IPS-11a (cell line): ENCODE data around the gene GABRA5.
"Not testable (repeated sequence)": the region's sequence is repeated elsewhere in the genome, so short reads cannot be mapped to it uniquely, and the experiment has no call there.

ENCODE experiments used
- H3K4me3 ChIP-seq: one replicate; pipeline ENCODE4 v1.5.1; 2013; ENCODE audit warnings: low read depth, low read length, control low read depth

Gene GABRA5

DNA sequence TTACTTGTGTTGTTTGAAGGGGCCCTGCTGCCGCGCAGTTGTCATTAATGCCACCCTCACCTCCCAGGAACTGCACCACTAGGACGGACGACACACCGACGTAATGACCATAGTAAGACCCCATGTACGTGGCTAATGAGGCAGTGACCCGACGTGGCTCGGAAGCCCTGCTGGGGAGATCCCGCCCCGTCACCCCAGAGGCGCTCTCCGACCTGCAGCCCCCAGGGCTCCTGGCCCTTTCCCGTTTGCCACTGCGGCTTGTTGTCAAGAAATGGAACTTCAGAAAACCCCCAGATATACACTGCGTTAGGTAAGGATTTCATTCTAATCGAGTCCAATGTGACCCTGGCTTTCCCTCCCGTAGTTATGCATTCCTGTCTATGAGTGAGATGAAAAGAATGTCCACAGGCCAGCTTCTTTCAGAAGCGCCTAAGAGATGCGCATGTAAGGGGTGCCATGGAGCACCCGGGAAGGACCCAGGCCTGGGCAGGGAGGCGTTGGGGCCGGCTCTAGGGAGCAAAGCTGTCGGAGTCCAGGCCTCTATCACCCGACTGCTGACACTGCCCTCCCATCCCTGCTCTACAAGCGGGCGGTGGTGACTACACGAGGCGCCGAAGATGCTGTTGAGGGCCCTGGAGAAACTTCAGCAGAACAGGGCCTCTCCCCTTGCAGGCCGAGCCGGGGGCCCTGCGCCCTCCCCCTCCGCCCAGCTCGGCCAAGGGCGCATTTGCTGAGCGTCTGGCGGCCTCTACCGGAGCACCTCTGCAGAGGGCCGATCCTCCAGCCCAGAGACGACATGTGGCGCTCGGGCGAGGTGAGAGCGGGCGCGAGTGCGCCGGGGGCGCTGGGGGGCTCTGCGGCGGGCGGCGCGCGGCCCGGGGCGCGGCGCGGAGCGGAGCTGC, at the start of gene GABRA5:
TSS of gene GABRA5 (plus strand) at position 765 of the 902 bp plus-strand sequence. CDS start 2,187 bp downstream, outside the sequence.
- peak within 1 kb of the TSS; percentile 35 for H3K4me3 ChIP-seq

DNA sequence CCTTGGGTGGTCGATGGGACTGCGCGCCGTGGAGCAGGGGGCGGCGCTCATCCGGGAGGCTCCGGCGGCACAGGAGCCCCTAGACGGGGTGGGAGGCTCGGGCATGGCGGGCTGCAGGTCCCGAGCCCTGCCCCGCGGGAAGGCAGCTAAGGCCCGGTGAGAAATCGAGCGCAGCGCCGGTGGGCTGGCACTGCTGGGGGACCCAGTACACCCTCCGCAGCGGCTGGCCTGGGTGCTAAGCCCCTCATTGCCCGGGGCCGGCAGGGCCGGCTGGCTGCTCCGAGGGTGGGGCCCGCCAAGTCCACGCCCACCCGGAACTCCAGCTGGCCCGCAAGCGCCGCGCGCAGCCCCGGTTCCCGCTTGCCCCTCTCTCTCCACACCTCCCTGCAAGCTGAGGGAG, 35.7 kb upstream of the GABRA5 start:
- H3K4me3 ChIP-seq, result not testable (repeated sequence)

DNA sequence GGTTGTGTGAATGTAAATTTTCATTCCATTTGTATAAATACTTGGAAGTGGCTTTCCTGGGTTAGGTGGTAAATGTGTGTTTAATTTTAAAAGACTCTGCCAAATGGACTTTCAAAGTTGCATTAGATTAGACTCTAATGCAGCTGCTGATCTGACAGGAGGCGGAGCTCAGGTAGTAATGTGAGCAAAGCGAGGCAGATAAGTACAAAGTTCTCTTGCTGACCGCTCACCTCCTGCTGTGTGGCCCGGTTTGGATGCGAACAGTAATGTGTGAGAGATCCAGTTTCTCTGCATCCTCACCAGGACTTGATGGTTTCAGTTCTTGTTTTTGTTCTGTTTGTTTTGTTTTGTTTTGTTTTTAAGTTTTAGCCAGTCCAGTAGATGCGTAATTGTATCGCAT, 34.9 kb upstream of the GABRA5 start:
- no peak overlapping the region for H3K4me3 ChIP-seq

DNA sequence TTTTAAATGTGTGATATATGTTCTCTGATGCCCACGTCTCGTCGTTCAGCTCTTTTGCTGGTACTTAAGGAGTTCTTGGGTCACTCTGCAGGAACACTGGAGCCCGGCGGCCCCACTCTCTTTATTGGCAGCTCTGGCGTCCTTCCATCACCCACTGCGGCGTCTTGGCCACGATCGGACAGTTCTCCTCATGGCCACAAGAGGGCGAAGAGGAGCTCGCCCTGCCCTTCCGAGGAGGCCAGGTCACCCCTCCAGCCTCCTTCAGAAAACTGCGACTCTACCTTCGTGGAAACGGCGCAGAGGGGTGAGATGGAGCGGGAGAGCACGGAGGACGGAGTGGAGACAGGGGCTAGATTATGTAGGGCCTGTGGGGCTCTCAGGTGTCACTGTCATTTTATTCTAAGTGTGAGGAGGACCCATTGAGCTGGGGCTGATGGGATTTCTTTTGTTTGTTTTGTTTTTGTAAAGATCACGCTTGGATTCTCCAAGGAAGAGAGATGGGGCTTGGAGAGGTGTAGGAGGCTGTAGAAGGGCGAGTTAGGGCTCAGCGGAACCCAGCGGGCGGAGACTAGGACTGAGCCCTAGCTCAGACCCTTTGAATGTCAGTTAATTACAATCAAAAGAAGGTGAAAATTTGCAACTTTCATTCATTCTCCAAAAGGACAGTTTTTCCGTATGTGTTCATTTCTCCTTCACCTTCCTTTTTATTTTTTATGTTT, 28.0 kb upstream of the GABRA5 start:
- H3K4me3 ChIP-seq, result peak overlapping the region; percentile 18

DNA sequence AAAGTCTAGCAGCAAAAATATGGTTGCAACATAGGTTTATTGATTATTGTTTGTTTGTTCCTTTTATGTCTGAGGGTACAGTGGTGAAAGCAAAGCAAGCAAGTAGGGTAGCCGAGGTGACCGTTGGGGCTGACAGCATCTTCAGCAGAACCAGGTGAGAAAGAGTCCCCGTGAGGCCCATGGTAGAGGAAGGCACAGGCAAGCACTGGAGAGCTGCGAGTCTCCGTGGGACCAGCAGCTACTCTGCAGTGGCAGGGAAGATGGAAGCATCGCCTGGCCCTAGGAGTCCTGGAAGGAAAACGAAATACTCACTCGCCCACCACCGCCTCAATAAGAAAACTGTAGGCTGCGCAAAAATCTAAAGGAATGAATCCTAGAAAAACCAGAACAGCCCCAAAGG, 25.3 kb upstream of the GABRA5 start:
- H3K4me3 ChIP-seq, result no peak overlapping the region

DNA sequence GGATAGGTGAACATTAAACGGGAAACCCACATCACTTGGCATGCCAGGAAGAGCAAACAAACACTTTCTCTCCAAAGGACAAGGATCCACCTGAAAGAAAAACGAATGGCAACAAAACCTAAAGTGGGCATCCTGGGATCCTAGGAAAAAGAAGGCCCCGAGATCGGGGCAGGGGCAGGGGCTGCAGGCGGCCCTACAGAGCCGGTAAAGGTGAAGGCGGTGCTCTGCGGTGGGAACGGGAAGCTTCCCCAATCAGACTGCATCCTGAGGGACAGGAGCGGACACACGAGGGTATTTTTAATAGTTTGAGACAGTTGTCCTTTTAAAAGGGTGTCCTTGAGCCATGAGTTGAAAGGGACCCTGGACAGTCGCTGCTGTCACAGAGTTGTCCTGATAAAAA, 24.9 kb upstream of the GABRA5 start:
- no peak overlapping the region for H3K4me3 ChIP-seq

DNA sequence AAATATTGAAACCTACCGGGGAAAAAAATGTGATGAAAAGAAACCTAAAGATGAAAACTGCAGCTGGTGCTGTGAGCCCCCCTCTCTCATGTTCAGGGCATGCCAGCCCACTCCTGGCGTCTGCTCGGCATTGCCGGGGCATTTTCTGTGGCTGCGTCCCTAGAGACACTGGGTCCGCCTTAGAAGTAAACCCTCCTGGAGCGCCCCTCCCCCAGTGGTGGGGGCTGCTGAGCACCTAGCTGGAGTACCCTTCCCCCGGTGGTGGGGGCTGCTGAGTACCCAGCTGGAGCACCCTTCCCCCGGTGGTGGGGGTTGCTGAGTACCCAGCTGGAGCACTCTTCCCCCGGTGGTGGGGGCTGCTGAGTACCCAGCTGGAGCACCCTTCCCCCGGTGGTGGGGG, 24.5 kb upstream of the GABRA5 start:
- no peak overlapping the region for H3K4me3 ChIP-seq

DNA sequence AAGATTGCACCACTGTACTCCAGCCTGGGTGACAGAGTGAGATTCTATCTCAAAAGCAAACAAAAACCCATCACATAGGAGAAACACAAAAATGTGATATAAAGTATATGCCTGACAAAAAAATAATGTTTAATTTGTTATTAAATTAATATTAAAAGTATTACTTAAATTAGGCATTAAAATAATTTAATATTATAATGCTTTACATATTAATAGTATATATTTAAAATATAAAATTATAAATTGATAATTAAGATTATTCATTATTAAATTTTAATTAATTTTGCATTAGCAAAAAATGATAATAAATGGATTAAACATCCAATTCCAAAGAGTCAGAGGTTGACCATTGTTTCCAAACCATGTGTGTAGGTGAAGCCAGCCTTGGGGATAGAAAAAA, 22.0 kb upstream of the GABRA5 start:
- no peak overlapping the region for H3K4me3 ChIP-seq

DNA sequence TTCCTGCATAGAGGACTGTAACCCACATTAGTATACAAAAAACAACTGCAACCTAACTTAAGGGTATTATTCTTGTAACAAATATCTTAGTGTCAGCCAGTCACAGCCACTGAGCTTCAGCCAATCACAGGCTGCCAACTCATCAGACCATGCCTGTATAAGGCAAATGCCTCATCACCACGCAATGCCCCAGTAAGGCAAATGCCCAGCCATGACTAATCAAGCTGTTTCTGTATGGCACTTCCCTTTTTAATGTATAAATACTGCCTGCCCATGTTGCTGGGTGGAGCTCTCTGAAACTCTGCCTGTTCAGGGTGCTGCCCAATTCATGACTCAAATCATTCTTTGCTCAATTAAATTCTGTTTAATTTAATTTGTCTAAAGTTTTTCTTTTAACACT, 18.4 kb upstream of the GABRA5 start:
- H3K4me3 ChIP-seq, result no peak overlapping the region

DNA sequence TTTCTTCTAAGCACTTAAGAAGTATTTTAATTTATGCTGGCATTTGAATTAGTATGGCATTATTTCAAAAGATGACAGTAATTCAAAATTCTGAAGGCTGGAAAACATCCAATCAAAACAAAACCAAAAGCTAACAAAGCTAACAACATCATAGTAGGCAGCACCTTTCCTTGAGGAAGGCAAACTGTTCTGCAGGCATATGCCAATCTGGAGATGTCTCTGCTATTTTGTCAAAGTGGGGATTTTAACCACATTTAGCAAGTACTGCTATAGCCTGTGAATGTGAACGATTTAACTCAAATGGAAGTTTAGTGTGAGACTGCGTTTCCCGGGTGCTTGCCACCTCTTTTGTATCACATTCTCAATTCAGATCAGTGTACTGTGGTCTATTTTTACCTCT, 16.7 kb upstream of the GABRA5 start:
- no peak overlapping the region for H3K4me3 ChIP-seq

DNA sequence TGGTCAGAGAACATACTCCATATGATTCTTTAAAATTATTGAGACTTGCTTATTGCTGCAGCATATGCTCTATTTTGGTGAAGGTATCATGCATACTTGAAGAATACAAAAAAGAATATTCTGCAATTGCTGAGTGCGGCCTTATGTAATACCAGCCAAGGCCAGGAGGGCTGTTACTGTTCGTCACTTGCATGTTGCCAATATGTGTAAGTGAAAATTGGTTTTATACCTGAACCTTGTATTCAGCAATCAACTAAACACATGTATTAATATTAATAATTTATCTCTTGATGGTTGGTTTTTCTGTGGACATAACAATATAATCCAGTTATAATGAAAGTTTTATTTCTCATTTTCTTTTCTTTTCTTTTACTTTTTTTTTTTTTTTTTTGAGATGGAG, 13.9 kb upstream of the GABRA5 start:
- H3K4me3 ChIP-seq, result no peak overlapping the region

DNA sequence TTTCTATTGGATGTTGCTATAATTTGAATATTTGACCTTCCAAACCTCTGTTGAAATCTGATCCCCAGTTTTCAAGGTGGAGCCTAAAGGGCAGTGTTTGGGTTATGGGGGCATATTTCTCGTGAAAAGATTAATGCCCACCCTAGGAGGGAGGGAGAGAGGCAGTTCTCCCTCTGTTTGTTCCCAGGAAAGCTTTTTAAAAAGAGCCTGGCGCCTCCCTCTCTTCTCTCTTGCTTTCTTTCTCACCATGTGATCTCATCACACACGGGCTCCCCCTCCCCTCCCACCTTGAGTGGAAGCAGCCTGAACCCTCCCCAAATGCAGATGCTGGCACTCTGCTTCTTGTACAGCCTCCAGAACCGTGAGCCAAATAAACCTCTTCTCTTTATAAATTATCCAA, 12.4 kb upstream of the GABRA5 start:
- no peak overlapping the region for H3K4me3 ChIP-seq

DNA sequence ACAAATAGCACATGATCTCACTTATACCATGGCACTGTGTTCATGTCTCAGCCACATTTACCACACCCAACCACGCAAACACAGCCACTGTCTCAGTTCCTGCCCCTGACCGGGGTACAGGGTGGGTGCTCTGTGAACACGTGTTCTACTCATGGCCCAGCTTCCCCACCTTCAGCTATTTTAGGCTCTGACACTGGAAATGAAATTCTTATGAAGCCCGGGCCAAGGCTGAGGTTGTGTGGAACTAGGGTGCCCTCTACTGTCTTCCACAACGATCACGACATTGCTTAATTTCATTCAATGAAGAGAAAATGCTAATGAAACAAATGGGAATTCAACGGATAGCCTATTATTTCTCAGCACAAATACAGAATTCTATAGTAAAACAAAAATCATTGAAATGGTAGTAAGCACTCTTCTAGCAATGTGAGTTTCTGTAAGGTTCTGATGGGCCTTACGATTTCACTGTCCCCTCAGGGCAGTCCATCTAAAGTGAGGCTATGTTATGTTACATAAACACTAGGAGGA, 2.1 kb upstream of the GABRA5 start:
- H3K4me3 ChIP-seq, result no peak overlapping the region

DNA sequence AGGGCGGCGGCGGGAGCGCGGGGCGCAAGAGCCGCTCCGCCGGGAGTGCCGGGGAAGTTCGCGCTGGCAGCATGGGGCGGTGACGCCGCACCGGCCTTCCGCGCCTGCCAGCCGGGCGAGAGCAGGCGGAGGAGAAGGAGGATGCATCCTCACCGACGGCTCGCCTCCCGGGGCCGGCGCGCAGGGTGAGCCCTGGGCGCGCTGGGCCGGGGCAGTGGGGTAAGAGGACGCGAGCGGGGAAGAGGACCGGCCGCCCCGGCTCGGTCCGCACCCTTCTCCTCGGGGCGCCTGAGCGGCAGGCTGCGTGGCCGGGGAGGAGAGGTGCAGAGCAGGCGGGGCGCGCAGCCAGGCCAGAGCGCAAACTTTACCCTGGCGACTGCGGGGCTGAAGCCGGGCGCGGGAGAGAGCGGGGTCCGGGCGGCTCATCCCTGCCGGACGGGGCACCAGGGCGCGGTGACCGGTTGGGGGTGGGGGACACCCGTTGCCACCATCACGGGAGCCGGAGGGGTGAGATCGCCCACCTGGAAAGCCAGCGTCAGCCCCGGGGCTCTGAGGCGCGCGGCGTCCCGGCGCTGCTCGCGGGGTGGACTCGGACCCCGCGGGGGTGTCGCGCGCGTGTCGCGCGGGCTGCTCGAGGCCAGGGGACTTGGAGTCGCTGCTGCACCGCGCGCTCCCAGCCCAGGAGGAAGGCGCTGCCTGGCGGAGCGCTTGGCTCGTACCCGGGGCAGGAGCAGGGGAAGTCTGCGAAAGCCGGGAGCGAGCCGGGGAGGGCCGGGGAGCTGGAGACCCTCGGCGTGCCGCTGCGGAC, 542 bp downstream of the GABRA5 start:
- H3K4me3 ChIP-seq, result peak overlapping the region; percentile 35

DNA sequence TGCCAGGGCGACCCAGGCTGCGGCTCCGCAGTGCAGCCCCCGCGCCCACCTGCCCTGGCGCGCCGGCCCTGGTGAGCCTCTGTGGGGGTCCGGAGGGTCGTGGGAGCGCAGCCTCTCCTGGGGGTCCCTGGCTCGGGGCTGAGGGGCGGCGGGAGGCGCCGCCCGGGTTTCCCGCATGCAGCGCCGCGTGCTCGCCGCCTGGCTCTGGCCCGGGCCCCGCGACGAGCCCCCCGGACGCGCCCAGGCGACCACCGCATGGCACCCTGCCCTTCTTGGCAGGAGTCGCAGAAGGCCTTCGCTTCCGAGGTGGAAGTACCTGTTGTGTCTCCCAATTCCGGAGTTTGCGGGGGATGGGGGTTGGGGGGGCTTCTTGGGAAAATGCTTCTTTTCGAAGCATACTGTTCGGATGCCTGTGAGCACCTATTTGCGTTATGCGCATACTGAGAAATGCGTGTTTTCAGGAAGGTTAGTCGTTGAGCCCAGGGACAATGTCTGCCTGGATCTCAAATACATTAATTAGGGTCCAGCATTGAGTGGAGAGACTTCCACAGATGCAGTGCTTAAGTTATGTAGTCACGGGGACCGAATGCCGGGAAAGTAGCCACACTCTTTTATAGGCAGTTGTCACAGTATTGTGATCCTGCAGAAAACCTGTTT, 1.3 kb downstream of the GABRA5 start:
- peak overlapping the region; percentile 35 for H3K4me3 ChIP-seq

DNA sequence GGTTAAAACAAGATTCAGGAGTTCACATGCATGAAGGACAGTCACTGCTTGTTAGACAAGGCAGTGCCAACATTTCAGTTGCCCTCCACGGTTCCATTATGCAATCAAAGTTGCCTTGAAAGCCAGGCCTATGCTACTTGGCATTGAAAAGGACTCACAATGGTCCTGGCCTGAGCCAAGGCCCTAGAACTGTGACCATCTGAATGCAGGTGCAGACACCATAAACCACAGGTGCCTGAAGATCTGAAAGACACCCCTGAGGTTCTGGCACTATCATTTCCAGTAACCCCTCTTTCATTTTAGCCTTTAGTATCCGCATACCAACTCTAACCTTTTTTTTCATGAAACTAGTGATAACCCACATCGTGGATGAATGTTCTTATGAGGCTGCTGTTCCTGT, 2.8 kb downstream of the GABRA5 start:
- H3K4me3 ChIP-seq, result no peak overlapping the region

DNA sequence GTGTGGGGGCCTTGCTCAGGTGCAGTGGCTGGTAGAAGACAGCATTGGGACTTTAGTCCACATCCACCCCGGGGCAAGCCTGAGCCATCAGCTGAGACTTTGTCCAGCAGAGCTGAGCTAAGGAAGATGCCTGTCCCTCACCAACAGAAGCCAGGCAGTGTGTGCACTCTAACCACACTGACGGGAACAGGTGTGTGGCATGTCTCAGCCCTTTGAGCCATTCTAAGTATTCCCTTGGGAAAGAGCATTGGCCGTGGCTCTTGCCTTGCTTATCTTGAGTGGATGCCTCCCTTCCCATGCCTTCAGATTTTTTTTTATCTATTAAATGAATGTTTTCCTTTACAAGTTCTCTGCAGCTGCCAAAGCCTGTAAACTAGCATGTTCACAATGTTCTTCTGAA, 3.5 kb downstream of the GABRA5 start:
- H3K4me3 ChIP-seq, result no peak overlapping the region

DNA sequence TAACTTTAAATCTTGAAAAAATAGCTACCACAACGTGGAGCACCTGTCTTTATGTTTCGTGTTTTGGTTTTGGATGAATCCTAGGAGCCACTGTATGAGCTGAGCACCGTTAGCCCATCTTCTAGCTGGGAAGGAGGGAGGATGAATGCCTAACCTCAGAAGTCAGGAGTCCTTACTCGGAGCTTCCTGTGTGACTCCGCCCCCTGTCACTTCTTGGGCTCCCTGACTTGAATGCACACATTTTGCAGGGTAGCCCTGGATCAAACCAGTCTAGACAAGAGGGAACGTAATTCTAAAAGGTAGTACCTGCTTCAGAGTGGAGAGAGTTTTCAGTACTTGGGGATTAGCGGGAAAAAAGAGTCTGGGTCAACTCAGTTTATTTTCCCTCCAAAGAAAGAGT, 5.3 kb downstream of the GABRA5 start:
- no peak overlapping the region for H3K4me3 ChIP-seq

DNA sequence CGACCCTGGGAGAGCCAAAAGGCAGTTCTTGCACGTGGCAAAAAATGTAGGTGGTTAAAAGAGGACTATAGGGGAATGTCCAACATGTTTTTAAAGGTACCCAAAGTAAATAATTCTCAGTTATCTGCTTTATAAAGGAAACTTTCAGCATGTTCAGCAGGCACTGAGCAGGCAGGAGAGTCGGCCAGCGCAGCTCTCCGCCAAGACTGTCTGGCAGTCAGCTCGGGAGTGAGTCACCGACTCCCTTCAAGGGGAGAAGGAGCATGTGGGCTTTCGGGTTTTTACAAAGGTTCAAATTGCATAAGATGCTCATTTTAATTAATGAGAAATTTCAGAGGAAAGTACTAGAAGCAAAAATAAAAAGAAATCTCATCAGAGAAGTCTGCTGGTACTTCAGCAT, 7.0 kb downstream of the GABRA5 start:
- H3K4me3 ChIP-seq, result no peak overlapping the region

DNA sequence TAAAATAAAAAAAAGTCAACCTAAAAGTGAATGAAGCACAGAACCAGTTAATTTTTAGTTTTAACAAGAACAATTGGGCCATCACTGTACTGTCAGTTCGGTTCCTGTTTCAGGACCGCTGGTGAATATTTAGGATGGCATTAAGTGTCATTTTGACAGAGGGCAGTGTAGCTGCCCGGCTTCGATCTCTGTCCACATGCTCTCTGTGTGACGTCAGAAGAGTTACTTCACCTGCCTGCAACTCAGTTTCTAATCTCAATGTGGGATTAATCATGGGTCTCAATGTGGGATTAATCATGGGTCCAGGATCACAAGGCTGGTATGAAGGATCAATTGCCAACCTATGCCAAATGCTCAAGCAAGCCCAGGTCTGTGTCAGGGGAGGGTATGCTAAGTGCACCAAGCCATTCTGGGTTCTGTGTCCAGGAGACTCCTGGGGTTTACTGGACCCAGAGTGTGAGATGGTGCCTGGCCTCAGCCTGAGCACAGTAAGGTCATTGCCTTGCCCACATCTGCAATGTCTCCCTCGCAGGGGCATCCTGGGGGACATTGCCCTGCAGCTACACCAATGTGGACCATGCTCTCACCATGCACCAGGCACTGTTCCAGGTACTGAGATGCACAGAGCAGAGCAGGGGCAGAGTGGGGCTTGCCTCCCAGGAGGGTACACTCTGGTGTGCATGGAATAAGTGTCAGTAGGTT, 8.1 kb downstream of the GABRA5 start:
- no peak overlapping the region for H3K4me3 ChIP-seq
